ENCODE data around the gene SIRPD.
A peak's percentile ranks its signal among the peaks of the same experiment; 100 is the strongest.

Gene SIRPD

DNA sequence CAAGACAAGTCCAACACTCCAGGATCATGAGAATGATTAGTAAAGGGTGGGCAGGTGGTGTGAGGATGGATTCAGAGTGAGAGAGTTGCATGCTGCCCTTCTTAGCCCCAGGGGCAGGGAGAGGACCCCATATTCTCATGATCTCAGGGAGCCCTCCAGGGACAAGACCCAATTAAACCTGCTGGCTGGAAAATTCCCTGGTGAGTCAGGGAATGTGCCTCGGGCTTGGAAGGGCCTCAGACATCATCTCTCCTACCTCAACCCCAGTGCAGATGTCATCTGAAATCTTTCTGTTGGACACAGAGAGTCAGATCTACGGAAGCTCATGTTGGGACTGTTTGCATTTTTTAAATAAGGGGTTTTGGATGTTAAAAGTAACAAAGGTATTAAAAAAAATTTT lies 9.2 kb upstream of the SIRPD start:
- ChIA-PET POLR2A (ENCODE audit: low non-redundant PET) (no interaction called here), CTCF (interaction anchor here (0.7 kb wide), 1 partner anchor 10 kb away, joined by 3 read pairs; no protein-coding TSS in a partner anchor)

DNA sequence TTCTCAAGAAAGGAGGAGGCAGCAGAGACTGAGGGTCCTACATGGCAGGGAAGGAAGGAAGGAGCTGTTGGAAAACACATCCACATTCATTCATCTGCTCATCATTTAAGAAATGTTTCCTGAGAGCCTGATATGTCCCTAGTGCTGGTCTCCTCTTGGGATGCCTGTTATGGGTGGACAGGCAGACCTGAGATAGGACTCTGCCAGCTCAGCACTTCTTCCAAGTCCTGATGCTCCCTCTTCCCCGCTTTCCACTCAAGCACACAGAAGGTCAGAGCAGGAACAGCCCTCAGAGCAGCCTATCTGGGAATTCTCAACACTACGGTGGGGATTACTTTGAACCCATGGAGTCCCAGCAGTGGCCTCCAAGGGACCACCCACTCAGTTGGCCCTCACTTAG lies 8.0 kb upstream of the SIRPD start:
- no peak for DNase-seq (ENCODE audit: low spot score)
- POLR2A ChIA-PET (ENCODE audit: low non-redundant PET): no interaction called here
- CTCF ChIA-PET: no interaction called here
- no peak overlapping the region for H3K27ac ChIP-seq
- TF ChIP-seq CTCF (conservative IDR thresholded peaks at IDR 0.05; ENCODE audit: low read depth): no peak

More for the DNA sequence above, 9.2 kb upstream of the SIRPD start:
- TF ChIP-seq CTCF (conservative IDR thresholded peaks at IDR 0.05; ENCODE audit: low read depth): no peak
- peak; percentile 39 for DNase-seq (ENCODE audit: low spot score)
- H3K27ac ChIP-seq: peak overlapping the region; percentile 59; the same call in 1 of the 2 replicates

- ChIA-PET POLR2A (ENCODE audit: low non-redundant PET) (no interaction called here), CTCF (no interaction called here)
- no peak overlapping the region for H3K27ac ChIP-seq
- no peak for DNase-seq (ENCODE audit: low spot score)
- TF ChIP-seq CTCF (conservative IDR thresholded peaks at IDR 0.05; ENCODE audit: low read depth): no peak
These were observed 6.1 kb upstream of the SIRPD start for GRCh38 chr20:1563598-1563997.

DNA sequence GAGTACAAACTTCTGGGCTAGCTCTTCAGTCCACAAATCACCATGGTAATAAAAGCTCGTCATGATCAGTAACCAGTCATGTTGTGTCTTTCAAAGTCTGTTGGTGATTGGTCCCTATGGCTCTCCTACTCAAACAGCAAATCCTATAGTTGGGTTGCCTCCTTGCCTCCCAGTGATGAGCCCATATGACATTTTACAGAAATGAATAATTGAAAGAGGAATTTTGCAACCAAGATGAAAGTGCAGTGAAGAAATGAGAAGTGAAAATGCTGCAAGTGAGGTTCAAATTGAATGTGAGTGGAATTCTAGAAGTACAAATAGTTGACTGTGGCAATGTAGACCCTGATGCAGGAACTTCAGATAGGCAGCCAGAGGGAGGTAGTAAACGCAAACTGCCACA lies 5.1 kb upstream of the SIRPD start:
- ChIA-PET POLR2A (ENCODE audit: low non-redundant PET) (no interaction called here), CTCF (interaction anchor here (0.6 to 0.7 kb wide), 2 partner anchors 17 to 25 kb away, joined by 3 to 6 read pairs; no protein-coding TSS in a partner anchor)
- DNase-seq (ENCODE audit: low spot score): no peak
- no peak overlapping the region for H3K27ac ChIP-seq
- no peak for TF ChIP-seq CTCF (conservative IDR thresholded peaks at IDR 0.05; ENCODE audit: low read depth)

GRCh38 chr20:1561350-1561749 lies 3.8 kb upstream of the SIRPD start:
- ChIA-PET CTCF (interaction anchor here (0.5 kb wide), 1 partner anchor 58 kb away, joined by 3 read pairs; no protein-coding TSS in a partner anchor), POLR2A (ENCODE audit: low non-redundant PET) (no interaction called here)
- no peak for TF ChIP-seq CTCF (conservative IDR thresholded peaks at IDR 0.05; ENCODE audit: low read depth)
- H3K27ac ChIP-seq: no peak overlapping the region
- DNase-seq (ENCODE audit: low spot score): no peak

DNA sequence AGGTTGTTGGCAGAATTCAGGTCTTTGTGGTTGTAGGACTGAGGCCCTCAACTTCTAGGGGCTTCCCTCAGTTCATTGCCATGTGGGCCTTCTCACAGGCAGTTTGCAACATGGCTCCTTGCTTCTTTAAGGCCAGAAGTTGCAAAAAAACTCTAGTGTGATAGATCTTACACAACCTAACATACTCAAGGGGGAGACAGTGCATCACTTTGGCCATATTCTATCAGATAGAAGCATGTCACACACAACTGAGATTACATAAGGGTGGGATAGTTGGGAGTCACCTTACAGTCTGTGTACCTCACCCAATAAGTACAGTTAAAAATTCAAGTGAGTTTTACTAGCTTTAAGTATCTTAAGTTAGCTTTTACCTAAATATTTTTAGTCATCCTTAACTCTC lies 1.6 kb downstream of the SIRPD start:
- no peak for DNase-seq (ENCODE audit: low spot score)
- CTCF ChIA-PET: interaction anchor here (0.6 to 0.7 kb wide), 2 partner anchors 184 to 781 kb away, joined by 3 to 4 read pairs; no protein-coding TSS in a partner anchor
- POLR2A ChIA-PET (ENCODE audit: low non-redundant PET): no interaction called here

More for the DNA sequence above, 1.6 kb downstream of the SIRPD start:
- TF ChIP-seq CTCF (conservative IDR thresholded peaks at IDR 0.05; ENCODE audit: low read depth): no peak
- H3K27ac ChIP-seq: no peak overlapping the region
